Stimulated activated CD8-positive, alpha-beta memory T cell treated with anti-CD3 and anti-CD28 coated beads, Interleukin-7, amount 100 ng/mL, for 4 hours (primary cell): ENCODE measurements around the gene CSPG4.
"Not testable (repeated sequence)": the region's sequence is repeated elsewhere in the genome, so short reads cannot be mapped to it uniquely, and the experiment has no call there.

Experiments used
- DNase-seq, 2 donors: peaks; one replicate each; pipeline ENCODE4 v3.0.0-alpha.2; 2020; ENCODE audit warnings: low read depth in 2 of 2

The CSPG4 gene, protein sequence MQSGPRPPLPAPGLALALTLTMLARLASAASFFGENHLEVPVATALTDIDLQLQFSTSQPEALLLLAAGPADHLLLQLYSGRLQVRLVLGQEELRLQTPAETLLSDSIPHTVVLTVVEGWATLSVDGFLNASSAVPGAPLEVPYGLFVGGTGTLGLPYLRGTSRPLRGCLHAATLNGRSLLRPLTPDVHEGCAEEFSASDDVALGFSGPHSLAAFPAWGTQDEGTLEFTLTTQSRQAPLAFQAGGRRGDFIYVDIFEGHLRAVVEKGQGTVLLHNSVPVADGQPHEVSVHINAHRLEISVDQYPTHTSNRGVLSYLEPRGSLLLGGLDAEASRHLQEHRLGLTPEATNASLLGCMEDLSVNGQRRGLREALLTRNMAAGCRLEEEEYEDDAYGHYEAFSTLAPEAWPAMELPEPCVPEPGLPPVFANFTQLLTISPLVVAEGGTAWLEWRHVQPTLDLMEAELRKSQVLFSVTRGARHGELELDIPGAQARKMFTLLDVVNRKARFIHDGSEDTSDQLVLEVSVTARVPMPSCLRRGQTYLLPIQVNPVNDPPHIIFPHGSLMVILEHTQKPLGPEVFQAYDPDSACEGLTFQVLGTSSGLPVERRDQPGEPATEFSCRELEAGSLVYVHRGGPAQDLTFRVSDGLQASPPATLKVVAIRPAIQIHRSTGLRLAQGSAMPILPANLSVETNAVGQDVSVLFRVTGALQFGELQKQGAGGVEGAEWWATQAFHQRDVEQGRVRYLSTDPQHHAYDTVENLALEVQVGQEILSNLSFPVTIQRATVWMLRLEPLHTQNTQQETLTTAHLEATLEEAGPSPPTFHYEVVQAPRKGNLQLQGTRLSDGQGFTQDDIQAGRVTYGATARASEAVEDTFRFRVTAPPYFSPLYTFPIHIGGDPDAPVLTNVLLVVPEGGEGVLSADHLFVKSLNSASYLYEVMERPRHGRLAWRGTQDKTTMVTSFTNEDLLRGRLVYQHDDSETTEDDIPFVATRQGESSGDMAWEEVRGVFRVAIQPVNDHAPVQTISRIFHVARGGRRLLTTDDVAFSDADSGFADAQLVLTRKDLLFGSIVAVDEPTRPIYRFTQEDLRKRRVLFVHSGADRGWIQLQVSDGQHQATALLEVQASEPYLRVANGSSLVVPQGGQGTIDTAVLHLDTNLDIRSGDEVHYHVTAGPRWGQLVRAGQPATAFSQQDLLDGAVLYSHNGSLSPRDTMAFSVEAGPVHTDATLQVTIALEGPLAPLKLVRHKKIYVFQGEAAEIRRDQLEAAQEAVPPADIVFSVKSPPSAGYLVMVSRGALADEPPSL (N-terminal part only)

DNA sequence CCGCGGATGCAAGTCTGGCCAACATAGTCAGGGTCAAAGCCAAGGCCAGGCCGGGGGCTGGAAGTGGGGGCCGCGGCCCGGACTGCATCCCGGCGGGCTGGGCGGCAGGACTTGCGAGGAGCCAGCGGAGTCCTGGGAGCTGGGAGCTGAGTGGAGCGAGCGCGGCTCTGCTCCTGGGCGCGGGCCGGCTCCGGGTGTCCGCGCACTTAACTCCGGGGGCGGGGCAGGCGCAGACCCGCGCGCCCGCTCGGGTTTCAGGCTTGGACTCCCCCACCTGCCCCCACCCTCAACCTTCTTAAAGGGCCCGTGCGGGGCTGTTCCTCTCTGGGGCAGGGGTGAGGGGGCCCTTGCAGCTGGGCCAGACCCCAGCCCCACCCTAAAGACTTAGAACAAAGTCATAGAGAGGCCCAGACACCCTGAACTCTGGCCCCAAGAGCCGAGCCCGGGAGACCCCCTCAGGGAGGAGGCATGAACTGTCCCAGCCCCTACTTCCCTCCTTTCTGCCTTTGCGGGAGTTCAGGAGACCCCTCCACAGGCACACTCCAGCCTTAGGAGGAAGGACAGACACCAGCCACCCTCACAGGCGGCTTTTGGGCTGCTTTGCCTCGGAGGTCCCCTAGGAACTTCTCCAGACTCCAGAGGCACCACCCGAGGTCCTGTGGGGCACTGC, at the start of gene CSPG4:
TSS of gene CSPG4 (minus strand) at position 181 of the 670 bp plus-strand sequence. CDS start at position 88, 93 bp downstream.
- DNase-seq = no peak

DNA sequence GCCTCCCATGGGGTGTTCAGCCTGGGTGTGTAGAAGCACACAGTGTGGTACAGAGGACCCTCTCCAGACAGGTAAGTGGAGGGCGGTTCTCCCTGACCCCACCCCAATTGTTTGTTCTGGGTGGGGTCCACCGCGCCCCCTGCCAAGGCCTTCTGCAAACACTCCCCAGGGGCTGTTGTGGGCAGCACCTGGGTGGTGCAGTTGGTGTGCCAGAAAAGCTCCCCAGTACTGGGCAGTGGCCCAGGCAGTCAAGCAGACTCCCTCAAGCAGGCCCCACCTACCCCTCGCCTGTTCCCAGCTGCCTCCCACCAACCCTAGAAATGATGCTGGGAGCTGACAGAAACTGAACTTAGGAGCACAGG, 49.7 kb upstream of the CSPG4 start:
- DNase-seq = not testable (repeated sequence)

DNA sequence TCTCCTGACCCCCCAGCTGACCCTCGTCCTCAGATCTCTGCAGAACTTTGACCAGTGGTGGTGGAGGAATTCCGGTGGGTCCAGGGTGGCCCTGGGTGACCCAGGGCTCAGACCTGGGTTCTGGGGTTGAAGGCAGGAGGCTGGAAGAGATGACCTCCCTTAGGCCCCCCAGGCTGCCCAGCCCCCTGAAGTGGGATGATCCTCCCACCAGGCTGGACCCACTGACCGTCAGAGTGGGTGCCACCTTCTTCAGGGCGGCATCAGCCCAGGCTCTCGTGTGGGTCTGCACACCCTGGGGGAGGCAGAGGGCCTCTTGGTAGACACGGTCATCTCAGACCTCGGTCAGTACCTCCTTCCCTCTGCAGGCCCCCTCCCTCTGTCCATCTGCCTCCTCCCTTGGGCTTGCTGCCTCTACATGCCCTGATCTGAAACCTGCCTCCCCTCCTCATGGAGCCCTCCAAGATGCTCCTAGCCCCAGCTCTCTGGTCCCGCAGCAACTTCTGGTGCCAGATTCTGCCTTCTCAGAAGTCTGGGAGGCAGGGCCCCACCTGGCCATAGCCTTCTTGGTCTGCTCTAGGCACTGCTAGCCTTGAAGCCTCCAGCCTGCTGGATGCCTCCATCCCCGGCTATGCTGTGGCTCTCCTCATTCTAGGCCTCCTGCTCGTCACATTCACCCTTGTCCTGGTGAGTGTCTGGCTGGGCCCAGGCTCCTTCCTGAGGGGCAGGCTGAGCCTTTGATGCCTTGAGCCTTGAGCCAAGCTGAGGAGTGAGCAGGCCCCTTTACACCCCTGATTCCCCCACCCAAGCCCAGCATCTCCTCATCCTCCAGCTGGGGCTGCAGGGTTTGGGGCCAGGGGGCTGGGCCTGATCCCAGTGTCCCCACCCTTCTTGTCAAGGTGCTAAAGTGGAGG, 49.1 kb upstream of the CSPG4 start:
- no peak for DNase-seq

DNA sequence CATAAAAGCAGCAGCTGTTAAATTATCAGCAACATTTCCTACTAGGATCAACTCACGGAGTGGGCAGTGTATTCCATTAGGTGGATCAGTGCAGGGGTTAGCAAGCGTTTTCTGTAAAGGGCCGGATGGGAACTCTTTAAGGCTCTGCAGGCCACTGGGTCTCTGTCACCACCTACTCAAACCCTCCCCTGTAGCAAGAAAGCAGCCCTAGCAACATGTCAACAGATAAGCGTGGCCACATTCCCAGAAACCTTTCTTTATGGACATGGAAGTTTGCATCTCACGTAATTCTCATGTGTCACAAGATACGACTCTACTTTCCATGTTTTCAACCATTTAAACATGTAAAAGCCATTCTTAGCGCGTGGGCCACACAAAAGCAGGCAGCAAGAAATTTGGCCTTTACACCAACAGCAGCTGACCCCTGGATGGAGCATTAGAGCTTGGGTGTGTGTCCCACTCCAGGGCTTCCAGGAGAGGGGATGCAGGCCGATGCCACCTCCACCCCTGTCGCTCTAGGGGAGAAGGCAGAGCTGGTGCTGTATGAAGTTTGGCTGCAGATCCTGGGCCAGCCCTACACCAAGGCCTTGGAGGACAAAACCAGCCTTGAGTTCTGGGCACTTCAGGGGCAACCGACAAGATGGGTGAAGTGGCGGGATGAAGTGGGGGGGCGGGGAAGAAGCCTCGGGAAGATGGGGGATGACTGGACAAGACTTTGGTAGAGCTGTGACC, 48.2 kb upstream of the CSPG4 start:
- DNase-seq = no peak

DNA sequence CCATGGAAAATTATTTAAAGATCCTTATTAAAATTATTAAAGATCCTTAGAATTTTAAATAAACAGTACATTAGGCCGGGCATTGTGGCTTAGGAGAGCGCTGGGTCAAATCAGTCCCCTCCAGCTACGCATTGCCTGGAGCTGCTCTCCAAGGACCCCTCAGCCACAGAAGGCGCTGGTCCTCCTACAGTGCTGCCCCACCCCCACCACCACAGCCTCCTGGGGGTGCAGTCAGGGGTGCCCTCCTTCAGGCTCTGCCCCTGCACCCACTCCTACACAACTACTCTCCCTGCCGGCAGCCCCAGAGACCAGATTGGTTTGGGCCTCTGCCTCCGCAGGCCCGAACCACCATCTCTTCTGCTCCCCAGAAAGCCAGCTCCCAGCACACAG, 47.5 kb upstream of the CSPG4 start:
- not testable (repeated sequence) for DNase-seq

DNA sequence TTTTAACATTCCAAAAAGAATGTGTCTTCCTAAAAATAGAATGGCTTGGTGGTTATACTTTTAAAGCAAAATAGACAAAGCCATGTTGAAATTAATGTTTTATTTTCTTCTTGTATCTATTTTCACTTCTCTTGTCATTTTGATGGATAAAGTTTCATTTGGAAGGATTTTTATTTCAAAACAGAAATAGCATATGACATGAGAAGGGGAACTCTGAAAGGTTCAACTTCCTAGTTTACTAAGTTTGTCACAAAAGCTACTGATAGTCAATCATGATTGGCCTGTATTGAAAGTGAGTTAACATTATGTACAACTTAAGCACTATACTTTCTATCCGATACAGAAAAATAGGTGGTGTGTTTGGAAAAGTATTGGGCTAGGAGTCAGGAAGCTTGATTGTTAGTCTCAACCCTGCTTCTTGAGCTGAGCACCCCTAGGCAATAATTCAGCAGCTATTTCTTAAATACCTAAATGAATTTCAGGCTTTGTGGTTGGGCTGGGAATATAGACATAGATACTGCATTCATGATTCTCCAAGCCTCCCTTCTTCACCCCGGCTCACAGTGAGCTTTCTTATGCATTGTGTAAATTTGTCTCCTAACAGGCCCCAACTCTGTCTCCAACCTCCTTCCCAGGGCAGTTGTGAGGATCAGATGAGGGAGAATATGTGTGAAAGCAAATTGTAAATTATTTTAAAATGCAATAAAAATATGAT, 46.9 kb upstream of the CSPG4 start:
- no peak for DNase-seq

DNA sequence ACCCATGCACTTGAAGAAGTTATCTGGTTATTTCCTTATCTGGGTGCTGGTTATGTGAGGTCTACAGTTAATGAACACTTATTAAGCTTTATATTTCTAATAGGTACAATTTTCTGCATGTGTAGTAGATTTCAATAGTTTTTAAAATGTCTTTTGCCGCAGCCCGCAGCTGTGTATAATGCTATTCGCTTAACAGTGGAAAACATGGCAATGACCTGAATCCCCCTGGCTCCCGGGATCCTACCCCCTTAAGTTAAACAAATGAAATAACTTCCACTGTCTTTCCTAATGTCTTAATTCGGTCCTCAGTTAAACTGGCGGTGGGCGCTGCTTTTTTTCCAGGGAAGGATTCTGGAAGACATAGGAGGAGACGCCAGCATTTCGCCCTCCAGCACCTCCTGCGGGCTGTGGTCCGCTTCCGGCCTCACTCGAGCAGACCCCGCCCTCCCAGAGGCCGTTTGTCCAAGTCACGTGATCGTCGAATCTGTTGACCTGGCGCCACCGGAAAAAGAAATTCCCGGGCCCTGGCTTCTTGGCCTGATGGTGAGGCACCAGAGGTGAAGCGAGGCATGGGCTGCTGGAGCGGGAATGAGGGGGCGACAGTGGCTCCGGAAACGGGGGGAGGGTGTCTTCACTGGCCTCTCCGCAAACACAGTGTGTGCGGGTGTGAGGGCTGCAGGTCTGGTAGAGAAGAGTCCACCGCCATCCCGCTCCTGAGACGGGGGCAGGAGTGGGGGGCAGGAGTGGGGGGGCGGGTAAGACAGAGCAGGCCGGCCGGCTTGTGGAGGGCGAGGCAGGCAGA, 45.6 kb upstream of the CSPG4 start:
- DNase-seq = peak; percentile 26 to 29

DNA sequence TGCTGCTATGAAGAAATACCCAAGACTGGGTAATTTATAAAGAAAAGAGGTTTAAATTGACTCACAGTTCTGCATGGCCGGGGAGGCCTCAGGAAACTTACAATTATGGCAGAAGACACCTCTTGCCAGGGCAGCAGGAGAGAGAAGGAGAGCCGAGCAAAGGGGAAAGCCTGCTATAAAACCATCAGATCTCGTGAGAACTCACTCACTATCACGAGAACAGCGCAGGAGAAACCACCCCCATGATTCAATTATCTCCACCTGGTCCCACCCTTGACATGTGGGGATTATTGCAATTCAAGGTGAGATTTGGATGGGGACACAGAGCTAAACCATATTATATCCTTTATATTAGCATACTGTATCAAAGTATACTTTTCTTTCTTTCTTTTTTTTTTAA, 42.2 kb upstream of the CSPG4 start:
- DNase-seq = not testable (repeated sequence)

DNA sequence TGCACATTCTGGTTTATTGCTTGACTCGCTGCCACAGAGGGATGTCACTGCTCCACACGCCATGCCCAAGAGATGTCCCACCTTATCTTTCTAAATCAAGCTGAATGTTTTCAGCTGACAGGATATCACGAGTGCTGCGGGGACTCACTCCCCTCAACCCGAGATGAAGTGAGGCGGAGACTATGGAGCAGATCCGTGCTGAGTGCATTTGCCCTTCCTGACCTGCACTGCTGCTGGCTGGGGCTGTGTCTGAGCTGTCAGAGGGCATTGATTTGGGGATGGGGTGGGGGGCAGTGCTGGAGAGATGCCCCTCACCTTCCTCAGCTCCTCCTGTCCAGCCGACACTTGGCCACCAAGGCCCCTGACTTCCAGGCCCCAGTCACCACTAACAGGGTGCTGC, 40.5 kb upstream of the CSPG4 start:
- DNase-seq = no peak

DNA sequence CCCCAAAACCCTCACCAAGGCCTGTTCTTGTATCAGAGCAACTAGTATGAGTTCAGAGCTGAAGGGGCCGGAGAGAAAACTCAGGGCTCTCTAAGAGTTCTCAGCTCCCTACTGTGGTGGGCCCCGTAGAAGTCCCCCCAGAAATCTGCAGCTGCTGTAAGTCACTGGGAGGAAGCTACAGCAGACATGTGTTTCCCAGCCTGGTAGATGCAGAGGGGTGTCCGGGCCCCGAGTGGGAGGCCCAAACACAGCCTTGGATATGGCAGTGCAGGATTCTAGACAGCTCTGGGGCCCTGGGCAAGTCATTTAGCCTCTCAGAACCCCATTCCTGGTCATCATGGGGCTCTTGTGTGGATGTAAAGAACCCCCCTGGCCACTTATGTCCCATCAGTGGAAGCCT, 39.2 kb upstream of the CSPG4 start:
- DNase-seq = no peak

DNA sequence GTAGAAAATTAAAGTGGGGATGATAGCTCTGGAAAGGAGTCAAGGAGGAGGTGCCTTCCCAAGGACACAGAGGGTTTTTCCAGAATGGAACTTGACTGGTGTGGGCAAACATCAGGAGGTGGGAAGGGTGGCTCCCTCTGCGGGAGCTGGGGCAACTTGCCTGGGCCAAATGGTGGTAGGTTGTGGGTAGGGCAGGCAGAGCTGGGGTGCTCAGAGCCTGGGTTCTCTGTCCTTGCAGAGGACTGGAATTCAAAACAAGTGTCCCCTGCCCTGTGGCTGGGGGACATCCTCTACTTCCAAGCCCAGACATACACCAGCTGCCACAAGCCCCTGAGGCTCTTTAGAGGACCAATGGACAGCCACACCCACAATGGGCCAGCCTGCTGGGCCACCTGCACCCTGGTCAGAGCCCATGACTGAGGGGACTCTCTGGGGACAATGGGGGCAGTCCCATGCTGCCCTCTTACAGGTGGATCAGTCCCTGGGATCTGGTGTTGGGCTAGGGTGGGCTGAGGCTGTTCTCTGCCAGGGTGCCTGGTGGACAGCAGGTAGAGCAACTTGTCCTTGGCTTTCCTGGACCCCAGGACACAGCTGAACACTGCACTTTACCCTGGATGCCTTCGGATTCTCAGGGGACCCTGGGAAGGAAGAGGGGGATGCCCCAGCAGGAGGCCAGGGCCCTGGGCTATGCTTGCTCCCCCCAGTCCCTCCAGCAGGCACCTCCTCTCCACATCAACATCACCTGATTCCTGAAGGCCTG, 38.6 kb upstream of the CSPG4 start:
- DNase-seq = no peak

DNA sequence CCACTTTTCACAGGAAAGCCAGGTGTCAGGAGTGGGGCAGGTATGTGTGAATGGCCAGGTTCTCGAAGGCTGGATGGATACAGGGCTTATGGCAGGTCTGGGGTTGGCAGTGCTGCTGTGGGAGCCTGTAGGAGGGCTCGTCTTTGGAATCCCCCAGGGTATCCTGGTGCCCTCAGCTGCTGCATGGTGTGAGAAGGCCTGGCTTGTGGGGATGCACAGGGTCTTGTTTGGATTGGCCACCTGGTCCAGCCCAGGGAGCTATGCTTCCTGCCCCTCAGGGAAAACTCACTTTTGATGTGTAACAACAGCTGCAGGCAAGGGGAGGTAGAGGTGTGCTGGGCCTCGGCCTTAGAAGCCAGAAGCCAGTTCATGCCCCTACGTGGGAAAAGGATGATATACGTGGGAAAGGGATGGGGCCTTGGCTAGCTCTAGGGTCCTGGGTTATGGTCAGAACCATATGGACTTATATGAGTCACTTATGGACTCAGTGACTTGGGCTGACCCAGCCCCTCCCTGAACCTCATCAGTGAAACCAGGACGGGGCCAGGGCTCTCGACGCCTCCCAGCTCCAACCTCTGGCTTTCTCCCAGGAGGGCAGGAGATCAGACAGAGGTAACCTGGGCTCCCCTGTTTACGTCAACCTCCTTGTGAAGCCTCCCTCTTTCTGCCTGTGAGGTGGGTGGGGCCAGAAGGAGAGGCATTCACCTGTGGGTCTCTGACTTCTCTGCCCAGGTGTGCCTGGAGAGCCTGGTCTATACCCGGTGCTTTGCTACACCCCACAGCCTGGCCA, 37.8 kb upstream of the CSPG4 start:
- DNase-seq = no peak

DNA sequence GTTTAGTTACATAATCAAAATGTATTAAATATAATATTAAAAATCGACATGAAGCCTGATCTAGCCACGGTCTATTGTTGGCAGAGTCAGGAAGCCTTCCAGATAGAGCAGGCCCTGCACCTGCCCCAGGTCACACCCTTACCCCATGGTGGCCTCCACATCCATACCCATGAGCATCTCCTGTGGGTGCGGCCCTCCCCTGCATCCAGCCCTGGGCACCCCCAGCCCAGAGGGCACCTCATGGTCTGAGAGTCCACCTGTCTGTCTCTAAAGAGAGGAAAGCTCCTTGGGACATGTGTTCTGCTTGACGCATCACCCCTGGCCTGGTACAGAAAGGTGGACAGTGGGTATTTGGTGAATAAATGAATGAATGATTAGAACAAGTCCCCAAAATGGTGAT, 37.2 kb upstream of the CSPG4 start:
- no peak for DNase-seq

DNA sequence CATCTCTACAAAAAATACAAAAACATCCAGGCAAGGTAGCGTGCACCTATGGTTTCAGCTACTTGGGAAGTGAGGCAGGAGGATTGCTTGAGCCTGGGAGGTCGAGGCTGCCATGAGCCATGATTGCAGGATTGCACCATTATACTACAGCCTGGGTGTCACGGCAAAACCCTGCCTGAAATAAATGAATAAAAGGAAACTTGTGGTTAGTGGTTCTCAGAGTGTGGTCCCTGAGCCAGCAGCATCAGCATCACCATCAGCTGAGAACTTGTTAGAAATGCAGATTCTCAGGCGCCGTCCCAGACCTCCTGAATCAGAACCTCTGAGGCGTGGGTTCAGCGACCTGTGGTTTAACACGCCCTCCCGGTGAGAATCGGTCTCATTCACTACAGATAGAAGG, 36.2 kb upstream of the CSPG4 start:
- DNase-seq = peak in 1 of 2 donors; percentile 32

DNA sequence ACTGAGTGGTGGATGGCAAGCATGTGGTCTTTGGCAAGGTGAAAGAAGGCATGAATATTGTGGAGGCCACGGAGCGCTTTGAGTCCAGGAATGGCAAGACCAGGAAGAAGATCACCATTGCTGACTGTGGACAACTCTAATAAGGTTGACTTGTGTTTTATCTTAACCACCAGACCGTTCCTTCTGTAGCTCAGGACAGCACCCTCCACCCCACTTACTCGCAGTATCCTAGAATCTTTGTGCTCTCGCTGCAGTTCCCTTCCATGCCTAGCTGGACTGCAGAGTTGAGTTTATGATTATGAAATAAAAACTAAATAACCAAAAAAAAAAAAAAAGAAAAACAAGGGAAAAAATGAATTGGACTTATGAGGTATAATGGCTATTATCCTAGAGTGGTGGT, 34.5 kb upstream of the CSPG4 start:
- not testable (repeated sequence) for DNase-seq

DNA sequence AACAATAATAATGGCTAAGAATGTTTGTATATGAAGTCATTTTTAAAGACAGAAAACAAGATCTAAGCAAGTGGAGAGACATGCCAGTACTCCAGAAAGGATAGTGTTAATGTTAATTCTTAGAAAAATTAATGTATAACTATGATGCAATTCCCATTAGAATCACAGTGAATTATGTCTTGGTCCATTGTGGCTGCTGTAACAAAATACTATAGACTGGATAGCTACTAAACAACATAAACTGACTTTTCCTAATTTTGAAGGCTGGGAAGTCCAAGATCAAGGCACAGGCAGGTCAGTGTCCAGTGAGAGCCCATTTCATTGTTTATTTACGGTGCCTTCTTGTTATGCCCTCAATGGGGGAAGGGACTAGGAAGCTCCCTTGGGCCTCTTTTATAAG, 32.7 kb upstream of the CSPG4 start:
- no peak for DNase-seq

DNA sequence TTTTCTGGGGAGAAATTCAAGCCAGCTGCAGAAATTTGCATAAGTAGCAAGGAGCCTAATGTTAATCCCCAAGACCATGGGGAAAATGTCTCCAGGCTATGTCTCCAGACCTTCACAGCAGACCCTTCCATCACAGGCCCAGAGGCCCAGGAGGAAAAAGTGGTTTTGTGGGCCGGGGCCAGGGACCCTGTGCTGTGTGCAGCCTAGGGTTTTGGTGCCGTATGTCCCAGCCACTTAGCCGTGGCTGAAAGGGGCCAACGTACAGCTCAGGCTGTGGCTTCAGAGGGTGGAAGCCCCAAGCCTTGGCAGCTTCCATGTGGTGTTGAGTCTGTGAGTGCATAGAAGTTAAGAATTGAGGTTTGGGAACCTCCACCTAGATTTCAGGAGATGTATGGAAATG, 29.7 kb upstream of the CSPG4 start:
- DNase-seq = not testable (repeated sequence)
